ENCODE data around the gene ACAT2.
"Not testable (repeated sequence)": the region's sequence is repeated elsewhere in the genome, so short reads cannot be mapped to it uniquely, and the experiment has no call there.

Gene ACAT2

GRCh38 chr6:159790149-159790955 lies 28.5 kb downstream of the ACAT2 start, which contains the start of gene MRPL18:
Gene MRPL18, plus strand, starts transcription at chr6:159790467. Its CDS starts 121 bp downstream, at chr6:159790588.
- peak within 1 kb of the TSS; percentile 80 for H3K4me3 ChIP-seq (ENCODE audit: low read length)
- TF ChIP-seq, protein P1, sequence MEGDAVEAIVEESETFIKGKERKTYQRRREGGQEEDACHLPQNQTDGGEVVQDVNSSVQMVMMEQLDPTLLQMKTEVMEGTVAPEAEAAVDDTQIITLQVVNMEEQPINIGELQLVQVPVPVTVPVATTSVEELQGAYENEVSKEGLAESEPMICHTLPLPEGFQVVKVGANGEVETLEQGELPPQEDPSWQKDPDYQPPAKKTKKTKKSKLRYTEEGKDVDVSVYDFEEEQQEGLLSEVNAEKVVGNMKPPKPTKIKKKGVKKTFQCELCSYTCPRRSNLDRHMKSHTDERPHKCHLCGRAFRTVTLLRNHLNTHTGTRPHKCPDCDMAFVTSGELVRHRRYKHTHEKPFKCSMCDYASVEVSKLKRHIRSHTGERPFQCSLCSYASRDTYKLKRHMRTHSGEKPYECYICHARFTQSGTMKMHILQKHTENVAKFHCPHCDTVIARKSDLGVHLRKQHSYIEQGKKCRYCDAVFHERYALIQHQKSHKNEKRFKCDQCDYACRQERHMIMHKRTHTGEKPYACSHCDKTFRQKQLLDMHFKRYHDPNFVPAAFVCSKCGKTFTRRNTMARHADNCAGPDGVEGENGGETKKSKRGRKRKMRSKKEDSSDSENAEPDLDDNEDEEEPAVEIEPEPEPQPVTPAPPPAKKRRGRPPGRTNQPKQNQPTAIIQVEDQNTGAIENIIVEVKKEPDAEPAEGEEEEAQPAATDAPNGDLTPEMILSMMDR (IDR thresholded peaks at IDR 0.05; ENCODE audit: insufficient read depth, low read depth, low read length, missing control alignments): peak; percentile 5

GRCh38 chr6:159790956-159791598 lies 29.2 kb downstream of the ACAT2 start:
- DNase-seq (ENCODE audit: low read depth): peak; percentile 20
- TF ChIP-seq, protein P1 (IDR thresholded peaks at IDR 0.05; ENCODE audit: insufficient read depth, low read depth, low read length, missing control alignments): no peak
- peak overlapping the region; percentile 80 for H3K4me3 ChIP-seq (ENCODE audit: low read length)

More at GRCh38 chr6:159790149-159790955, 28.5 kb downstream of the ACAT2 start, which contains the start of gene MRPL18:
- peak; percentile 98 for DNase-seq (ENCODE audit: low read depth)

DNA sequence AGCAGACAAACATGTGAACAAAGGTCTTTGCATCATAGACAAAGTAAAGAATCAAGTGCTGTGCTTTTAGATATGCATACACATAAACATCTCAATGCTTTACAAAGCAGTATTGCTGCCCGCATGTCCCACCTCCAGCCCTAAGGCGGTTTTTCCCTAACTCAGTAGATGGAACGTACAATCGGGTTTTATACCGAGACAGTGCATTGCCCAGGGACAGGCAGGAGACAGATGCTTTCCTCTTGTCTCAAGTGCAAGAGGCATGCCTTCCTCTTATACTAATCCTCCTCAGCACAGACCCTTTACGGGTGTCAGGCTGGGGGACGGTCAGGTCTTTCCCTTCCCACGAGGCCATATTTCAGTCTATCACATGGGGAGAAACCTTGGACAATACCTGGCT lies 33.1 kb downstream of the ACAT2 start:
- DNase-seq (ENCODE audit: low read depth); H3K4me3 ChIP-seq (ENCODE audit: low read length): not testable (repeated sequence)

DNA sequence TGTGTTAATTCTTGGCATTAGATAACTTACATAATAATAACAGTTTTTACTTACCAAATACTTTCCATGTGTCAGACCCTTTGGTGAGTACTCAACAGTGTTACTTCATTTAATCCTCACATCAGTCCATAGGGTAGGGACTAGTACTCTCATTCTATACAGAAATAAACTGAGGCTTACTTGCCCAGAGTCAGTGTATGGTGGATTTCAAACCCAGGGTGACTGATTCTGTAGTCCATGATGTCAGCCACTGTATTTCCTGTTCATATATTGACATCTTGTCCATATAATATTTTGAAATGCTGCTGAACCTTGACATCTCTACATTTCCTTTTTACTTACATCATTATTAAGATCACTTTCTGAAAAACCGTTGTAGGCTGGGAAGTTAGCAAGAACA lies 35.7 kb downstream of the ACAT2 start:
- H3K4me3 ChIP-seq (ENCODE audit: low read length): no peak overlapping the region
- TF ChIP-seq, protein P1 (IDR thresholded peaks at IDR 0.05; ENCODE audit: insufficient read depth, low read depth, low read length, missing control alignments): no peak
- DNase-seq (ENCODE audit: low read depth): no peak

- TF ChIP-seq, protein P1 (IDR thresholded peaks at IDR 0.05; ENCODE audit: insufficient read depth, low read depth, low read length, missing control alignments): no peak
- no peak for DNase-seq (ENCODE audit: low read depth)
- H3K4me3 ChIP-seq (ENCODE audit: low read length): no peak within 1 kb of the TSS
Observed at GRCh38 chr6:159800141-159800865, 38.5 kb downstream of the ACAT2 start, which contains the start of gene PNLDC1. Gene PNLDC1, plus strand, starts transcription at chr6:159800276. Its CDS starts 32 bp downstream, at chr6:159800308.

GRCh38 chr6:159801935-159802334 lies 40.1 kb downstream of the ACAT2 start:
- no peak overlapping the region for H3K4me3 ChIP-seq (ENCODE audit: low read length)
- DNase-seq (ENCODE audit: low read depth): peak; percentile 36
- TF ChIP-seq, protein P1 (IDR thresholded peaks at IDR 0.05; ENCODE audit: insufficient read depth, low read depth, low read length, missing control alignments): no peak

DNA sequence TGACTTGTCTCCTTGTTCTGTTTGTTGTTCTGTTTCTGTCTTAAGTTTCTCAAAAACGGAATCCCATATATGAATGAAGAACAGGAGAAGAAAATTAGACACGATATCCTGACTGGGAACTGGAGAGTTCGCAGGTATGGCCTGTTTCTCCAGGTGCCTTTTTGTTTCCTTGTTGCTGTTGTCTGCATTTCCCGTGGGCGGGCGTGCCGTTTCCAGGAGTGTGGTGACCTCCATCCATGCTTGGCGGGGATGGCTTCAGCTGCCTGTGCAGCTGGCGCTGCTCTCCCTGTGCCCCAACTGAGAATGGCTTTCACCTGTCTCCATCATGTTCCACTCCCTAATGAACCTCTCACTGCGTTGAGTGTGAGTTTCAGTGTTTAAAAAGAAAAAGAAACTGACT lies 42.7 kb downstream of the ACAT2 start:
- H3K4me3 ChIP-seq (ENCODE audit: low read length): no peak overlapping the region
- TF ChIP-seq, protein P1 (IDR thresholded peaks at IDR 0.05; ENCODE audit: insufficient read depth, low read depth, low read length, missing control alignments): no peak
- DNase-seq (ENCODE audit: low read depth): no peak
